Uterus (tissue), 4 donors: Measurements from ENCODE around the gene SCO1. TPM values are rescaled to one million over a fixed set of nuclear protein-coding genes. Genes with fewer than 3 reads are reported as not detected.

Experiments
- DNase-seq, 2 donors: peaks; one replicate each; pipeline ENCODE4 v3.0.0-alpha.2; 2019 to 2020
- H3K27ac ChIP-seq, 2 donors: fragments of 200-600 bp; sonication (generic); 1 replicate in 1 of 2; 2 replicates in 1 of 2; pipeline ENCODE4 v1.5.1; 2016 to 2018
- H3K27me3 ChIP-seq, 2 donors: fragments of 200-600 bp; sonication (generic); one replicate each; pipeline ENCODE4 v1.5.1; 2018 to 2019; ENCODE audit warnings: control low read depth in 1 of 2
- H3K36me3 ChIP-seq, 2 donors: fragments of 200-600 bp; sonication (generic); one replicate each; pipeline ENCODE4 v1.5.1; 2019; ENCODE audit warnings: control low read depth in 1 of 2
- H3K4me1 ChIP-seq, 2 donors: fragments of 200-600 bp; sonication (generic); one replicate each; pipeline ENCODE4 v1.5.1; 2018 to 2019; ENCODE audit warnings: control low read depth in 1 of 2
- H3K4me3 ChIP-seq, 2 donors: fragments of 200-600 bp; sonication (generic); 1 replicate in 1 of 2; 2 replicates in 1 of 2; pipeline ENCODE4 v1.5.1; 2018 to 2019; ENCODE audit warnings: mild to moderate bottlenecking in 1 of 2
- H3K9me3 ChIP-seq, 2 donors: fragments of 200-600 bp; sonication (generic); one replicate each; pipeline ENCODE4 v1.5.1; 2019; ENCODE audit warnings: control low read depth in 1 of 2
- CTCF ChIP-seq, 4 experiments: fragments of 200-600 bp in 2 of 4; fragments of 450-650 bp in 2 of 4; sonication (generic) in 2 of 4; IDR thresholded peaks; one replicate each; pipeline ENCODE4 v1.5.1; 2016 to 2019; ENCODE audit warnings: antibody characterized with exemption in 4 of 4, mild to moderate bottlenecking in 2 of 4, moderate library complexity in 1 of 4
- POLR2A ChIP-seq, 2 donors: fragments of 450-650 bp; IDR thresholded peaks; one replicate each; pipeline ENCODE4 v1.6.1; 2016; ENCODE audit warnings: antibody characterized with exemption in 2 of 2, mild to moderate bottlenecking in 1 of 2, moderate library complexity in 1 of 2
- intact Hi-C: fragments of 100-400 bp; cut with DNase I; formaldehyde crosslinking; loops from one replicate; pipeline ENCODE4 v1.15.1; 2023; ENCODE audit warnings: low total_unique reads
- total RNA-seq, 4 donors: library from RNA; depleted of rRNA in 3 of 4; stranded (reverse); fragments of >200 nt in 3 of 4; gene quantifications; one replicate each; pipeline versions ENCODE4 v1.1.0 to v1.2.4, GENCODE V29; 2014 to 2023
- donor health status: DM: yes; HTN: yes; CAD: no.

SCO1 gene
- total RNA-seq, 4 donors from 2014 or later: 7.4 to 27.0 (median 16.3) TPM

- no peak overlapping the region for H3K27ac ChIP-seq
These were observed 13.5 kb downstream of the SCO1 start for GRCh38 chr17:10683853-10684252.

GRCh38 chr17:10681866-10682446, 15.4 kb downstream of the SCO1 start:
- H3K36me3 ChIP-seq: no peaks in the 10 kb centered on the region
- intact Hi-C loops: no loop called here
- TF ChIP-seq POLR2A (IDR thresholded peaks at IDR 0.05): no peak
- TF ChIP-seq CTCF (IDR thresholded peaks at IDR 0.05): no peak
- peak overlapping the region; percentile 54 to 62 for H3K27ac ChIP-seq
- no peaks in the 10 kb centered on the region for H3K4me1 ChIP-seq
- H3K9me3 ChIP-seq: no peaks in the 10 kb centered on the region
- no peak for DNase-seq
- no peaks in the 10 kb centered on the region for H3K27me3 ChIP-seq
- no peak overlapping the region for H3K4me3 ChIP-seq

More at GRCh38 chr17:10683853-10684252, 13.5 kb downstream of the SCO1 start:
- Histone ChIP-seq H3K36me3 (no peaks in the 10 kb centered on the region), H3K4me1 (no peaks in the 10 kb centered on the region), H3K4me3 (no peak overlapping the region), H3K9me3 (no peaks in the 10 kb centered on the region), H3K27me3 (no peaks in the 10 kb centered on the region)
- intact Hi-C loops: no loop called here
- TF ChIP-seq CTCF (IDR thresholded peaks at IDR 0.05): no peak
- no peak for TF ChIP-seq POLR2A (IDR thresholded peaks at IDR 0.05)
- no peak for DNase-seq

GRCh38 chr17:10674704-10675103, 22.6 kb downstream of the SCO1 start:
- Histone ChIP-seq H3K27me3 (no peaks in the 10 kb centered on the region), H3K4me3 (no peak overlapping the region), H3K9me3 (no peaks in the 10 kb centered on the region), H3K36me3 (no peaks in the 10 kb centered on the region), H3K4me1 (no peaks in the 10 kb centered on the region), H3K27ac (no peak overlapping the region)
- DNase-seq: no peak
- TF ChIP-seq CTCF (IDR thresholded peaks at IDR 0.05) (no peak), POLR2A (IDR thresholded peaks at IDR 0.05) (no peak)
- intact Hi-C loops: no loop called here

- TF ChIP-seq CTCF (IDR thresholded peaks at IDR 0.05) (no peak), POLR2A (IDR thresholded peaks at IDR 0.05) (no peak)
- H3K36me3 ChIP-seq: no peaks in the 10 kb centered on the region
- H3K9me3 ChIP-seq: no peaks in the 10 kb centered on the region
- DNase-seq: no peak
- intact Hi-C loops: no loop called here
- H3K27me3 ChIP-seq: no peaks in the 10 kb centered on the region
- H3K27ac ChIP-seq: no peak overlapping the region
- H3K4me1 ChIP-seq: no peaks in the 10 kb centered on the region
- no peak overlapping the region for H3K4me3 ChIP-seq
These were observed 24.0 kb downstream of the SCO1 start for GRCh38 chr17:10673312-10673711.

- TF ChIP-seq CTCF (IDR thresholded peaks at IDR 0.05): no peak
- TF ChIP-seq POLR2A (IDR thresholded peaks at IDR 0.05): no peak
- Histone ChIP-seq H3K27me3 (no peaks in the 10 kb centered on the region), H3K4me3 (no peak overlapping the region), H3K36me3 (no peaks in the 10 kb centered on the region), H3K9me3 (no peaks in the 10 kb centered on the region), H3K27ac (no peak overlapping the region), H3K4me1 (no peaks in the 10 kb centered on the region)
- intact Hi-C loops: no loop called here
- DNase-seq: no peak
These were observed 28.6 kb downstream of the SCO1 start for GRCh38 chr17:10668775-10669174.
